ENCODE data around the gene WDR48.

WDR48 gene

DNA sequence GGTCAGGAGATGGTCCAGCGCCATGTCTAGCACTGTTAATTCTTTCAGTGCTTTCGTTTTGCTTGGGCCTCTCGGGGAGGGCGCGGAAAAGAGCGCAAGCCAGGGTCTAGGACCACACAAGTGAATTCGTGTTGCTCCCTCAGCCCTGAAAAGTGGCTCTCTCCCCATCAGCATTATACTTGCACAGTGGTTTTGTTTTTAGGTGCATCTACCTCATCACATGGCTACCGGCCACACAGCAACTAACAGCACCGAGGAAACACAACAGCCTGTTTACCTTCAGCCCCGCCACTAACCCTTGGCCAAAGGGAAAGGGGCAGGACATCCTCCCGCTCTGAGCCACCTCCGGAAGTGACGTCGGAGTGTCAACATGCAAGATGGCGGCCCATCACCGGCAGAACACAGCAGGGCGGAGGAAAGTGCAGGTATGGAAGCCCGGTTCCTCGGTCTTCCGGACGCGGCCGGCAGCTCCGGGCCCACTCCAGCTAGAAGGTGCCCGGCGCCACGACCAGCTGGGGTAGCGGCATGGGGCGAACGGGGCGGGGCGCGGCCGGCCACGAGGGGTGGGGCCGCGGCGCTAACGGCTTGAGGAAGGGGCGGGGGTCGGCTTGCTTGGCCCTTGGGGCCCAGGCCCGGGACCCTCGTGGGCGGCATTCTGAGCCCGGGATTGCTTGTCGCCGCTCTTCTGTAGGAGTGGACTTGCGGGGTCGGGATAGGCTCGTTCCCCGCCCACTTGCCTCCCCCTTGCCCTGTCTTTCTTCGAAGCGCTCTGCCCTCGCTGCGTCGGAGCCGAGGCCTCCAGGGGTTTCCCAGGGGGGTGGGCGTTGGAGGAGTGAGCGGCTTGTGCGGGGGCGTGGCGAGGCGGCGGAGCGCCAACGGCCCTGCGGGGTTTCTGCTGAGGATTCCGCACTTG is at the start of gene WDR48, which contains the start of gene SCN11A:
WDR48 (plus strand) TSS at position 368 of the 913 bp plus-strand sequence; CDS start at position 378, 10 bp downstream.
SCN11A (minus strand) TSS at position 296 of the 913 bp plus-strand sequence. CDS start 101,582 bp downstream, outside the sequence.
- H3K27ac ChIP-seq: peak within 1 kb of the TSS; percentile 49 to 98 (median 93)
- H3K4me3 ChIP-seq: peak within 1 kb of the TSS; percentile 73 to 100 (median 97)

DNA sequence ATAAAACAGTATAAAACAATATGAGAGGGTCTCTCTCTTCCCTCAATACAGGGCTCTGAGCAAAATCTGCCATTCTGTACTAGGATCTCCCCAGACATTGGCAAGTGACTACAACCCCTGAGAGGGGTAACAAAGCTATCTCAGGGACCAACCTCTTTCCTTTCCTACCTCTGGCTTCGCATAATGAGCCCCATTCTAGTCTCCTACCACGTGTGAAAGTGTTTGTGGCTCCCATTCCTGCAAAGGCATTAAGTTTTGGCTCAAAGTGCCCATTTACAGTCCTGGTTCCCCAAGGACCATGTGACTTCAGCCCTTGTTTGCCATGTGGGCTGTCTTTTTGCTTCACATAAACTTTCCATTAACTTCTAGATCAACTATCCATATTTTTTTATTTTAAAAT is 46.5 kb upstream of the WDR48 start:
- Histone ChIP-seq H3K27ac (no peak overlapping the region), H3K4me3 (no peak overlapping the region)

DNA sequence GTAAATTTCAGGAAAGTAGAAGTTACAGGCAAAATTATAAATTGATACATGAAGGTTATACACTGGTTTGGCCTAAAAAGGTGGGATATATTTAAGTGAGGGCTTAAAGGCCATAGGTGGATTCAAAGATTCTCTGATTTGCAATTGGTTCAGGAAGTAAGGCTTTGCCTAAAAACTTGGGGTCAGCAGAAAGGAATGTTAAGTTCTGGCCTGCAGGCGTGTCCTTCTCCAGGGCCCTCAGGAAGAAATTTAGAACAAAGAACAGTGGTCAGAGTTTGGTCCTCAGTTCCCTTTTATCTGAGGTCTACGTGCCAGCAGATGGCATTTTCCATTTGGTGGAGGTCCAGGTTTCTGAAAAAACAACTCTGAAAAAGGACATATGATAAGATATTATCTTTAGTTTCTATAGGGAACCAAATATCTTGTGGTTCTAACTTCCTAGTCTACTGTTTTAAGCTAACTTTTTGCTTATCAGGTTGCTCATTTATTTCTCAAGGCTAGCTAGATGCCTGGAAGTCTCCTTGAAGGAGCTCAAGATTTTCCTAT is 40.6 kb upstream of the WDR48 start:
- peak overlapping the region in 1 of 21 experiments; percentile 24 for H3K27ac ChIP-seq
- no peak overlapping the region for H3K4me3 ChIP-seq

DNA sequence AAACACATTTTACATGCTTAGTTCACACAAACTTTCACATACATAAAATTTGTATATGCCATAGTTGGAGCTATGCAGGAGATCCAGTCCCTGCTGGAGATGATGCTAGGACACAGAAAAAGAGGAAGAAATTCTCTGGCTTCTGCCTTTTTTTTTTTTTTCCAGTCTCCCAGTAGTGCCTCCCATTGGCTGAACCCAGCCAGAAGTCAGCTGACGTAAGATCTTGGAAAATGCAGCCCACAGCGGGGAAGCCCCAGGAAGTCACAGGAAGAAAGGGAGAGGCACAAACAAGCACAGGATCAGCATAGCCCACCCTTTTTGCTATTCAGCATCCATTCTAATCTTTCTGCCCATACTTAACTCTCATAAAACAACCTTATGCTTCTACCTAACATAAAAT is 38.5 kb upstream of the WDR48 start:
- Histone ChIP-seq H3K27ac (no peak overlapping the region), H3K4me3 (no peak overlapping the region)

DNA sequence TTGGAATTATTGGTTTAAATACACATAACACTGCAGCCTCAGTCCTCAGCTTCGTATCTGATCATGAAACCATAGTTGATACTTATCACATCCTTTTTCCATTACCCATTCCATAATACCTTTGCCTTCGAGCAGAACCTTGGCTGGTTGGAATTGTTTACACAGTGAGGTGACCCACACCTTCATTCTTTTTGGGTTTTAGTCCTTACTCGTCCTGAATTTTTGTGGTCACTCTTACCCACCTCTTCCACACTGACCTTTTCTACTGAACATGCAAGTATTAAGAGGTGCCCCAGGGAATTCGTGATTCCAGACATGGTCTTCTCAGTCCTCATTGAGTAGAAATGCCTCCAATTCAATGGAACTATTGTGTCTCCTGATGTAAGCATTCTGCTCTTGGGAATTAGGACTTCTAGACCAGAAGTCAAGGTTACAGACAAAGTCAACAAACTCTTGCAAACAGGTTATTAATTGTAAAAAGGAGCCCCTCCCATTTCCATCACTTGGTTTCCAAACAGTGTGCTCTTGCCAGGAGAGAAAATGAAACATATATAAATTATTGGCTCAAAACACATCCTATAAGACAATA is 37.8 kb upstream of the WDR48 start:
- Histone ChIP-seq H3K27ac (no peak overlapping the region), H3K4me3 (no peak overlapping the region)

DNA sequence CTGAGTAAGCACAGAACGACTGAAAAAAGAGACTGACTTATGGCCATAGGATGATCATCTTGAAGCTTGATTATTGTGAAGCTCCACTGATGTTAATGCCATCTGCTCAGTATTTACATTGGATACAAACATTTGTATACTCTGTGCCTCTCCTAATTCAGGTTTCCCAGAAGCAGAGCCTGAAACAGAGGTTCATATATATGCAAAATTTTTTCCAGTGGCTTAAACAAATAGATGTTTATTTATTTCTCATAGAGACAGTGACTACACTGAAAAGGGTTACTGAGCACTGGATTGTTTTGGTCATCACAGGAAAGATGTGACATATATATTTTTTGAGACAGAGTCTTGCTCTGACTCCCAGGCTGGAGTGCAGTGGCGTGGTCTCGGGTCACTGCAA is 36.4 kb upstream of the WDR48 start:
- Histone ChIP-seq H3K4me3 (no peak overlapping the region), H3K27ac (no peak overlapping the region)

DNA sequence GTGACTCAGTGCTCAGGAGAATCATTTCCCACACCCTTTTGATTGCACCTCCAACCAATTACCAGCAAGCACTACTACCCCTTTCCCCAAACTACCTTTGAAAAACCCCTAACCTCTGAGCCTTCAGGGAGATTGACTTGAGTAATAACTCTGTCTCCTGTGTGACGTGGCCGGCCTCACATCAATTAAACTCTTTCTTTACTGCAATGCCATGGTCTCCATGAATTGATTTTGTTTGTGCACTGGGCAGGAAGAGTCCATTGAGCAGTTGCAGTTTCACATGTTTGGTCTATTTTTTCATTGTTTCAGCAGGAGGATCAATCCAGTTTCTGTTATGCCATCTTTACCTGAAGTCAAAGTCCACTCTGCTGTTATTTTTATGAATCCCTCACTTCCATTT is 32.5 kb upstream of the WDR48 start:
- H3K27ac ChIP-seq: no peak overlapping the region
- H3K4me3 ChIP-seq: no peak overlapping the region

DNA sequence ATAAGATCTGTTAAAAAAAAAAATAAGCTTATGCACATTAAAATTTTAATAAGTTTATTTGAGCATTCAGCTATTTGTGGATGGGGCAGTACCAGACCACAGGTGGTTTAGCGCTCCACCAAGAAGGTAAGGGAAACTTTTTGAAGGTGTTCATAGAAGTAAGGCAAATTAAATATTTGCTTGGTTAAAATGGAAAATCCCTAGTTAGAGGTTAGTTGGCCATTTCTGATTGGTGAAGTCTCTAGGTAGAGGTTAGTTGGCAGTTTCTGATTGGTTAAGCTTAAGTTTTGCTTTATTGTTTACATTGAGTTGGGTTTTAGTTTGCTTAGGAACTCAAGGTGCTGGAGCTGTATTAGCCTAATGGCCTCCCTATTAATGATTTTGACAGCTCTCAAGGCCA is 30.8 kb upstream of the WDR48 start:
- Histone ChIP-seq H3K27ac (no peak overlapping the region), H3K4me3 (no peak overlapping the region)

DNA sequence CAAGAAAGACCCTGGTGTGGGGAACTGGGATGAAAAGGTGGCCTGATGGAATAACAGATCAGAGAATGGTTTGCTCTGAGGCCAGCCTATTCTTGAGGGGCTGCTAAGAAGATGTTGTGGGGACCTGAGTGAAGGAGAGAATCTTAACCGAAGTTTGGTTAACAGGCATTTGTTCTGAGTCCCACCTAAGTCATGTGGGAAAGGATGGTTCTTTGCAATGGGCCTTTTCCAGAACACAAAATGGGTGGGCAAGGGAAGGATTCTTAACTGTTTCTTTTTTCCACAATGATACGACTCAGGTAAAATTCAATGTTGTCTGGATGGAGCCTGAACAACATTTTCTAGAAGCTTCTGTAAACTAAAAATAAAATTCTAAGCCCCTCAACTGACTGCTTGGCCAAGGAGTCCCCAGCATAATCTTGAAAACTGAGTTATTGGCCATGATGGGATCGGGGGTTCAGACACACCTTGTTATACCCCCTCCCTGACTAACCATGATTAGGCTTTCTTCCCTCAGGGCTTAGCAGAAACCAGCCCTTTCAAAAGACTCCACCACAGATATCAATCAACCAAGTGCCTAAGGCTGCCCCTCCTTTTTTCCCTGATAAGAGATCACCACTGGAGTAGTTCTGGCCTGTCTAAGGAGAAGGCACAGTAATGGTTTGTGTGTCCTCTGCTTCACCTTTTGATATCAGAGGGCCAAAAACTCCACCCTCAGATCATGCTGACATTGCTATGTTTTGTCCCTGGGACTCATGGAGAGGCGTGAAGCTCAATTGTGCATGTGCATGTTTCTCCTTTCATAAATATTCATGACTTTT is 30.1 kb upstream of the WDR48 start:
- no peak overlapping the region for H3K4me3 ChIP-seq
- no peak overlapping the region for H3K27ac ChIP-seq

DNA sequence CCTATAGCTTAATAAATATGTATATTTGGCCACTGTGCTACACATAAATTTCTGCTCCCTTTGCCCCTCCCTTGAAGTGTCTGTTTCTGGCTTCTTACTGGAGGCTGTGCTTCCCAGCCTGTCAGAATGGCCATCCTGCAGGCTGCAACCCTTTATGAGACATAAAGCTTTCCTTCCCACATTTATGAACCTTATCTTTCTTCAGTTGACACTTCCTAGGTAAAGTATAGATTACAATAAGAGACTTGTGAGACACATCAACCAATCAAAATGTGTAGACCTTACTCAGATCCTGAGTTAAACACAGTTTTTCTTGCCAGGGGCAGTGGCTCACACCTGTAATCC is 29.6 kb upstream of the WDR48 start:
- H3K27ac ChIP-seq: no peak overlapping the region

DNA sequence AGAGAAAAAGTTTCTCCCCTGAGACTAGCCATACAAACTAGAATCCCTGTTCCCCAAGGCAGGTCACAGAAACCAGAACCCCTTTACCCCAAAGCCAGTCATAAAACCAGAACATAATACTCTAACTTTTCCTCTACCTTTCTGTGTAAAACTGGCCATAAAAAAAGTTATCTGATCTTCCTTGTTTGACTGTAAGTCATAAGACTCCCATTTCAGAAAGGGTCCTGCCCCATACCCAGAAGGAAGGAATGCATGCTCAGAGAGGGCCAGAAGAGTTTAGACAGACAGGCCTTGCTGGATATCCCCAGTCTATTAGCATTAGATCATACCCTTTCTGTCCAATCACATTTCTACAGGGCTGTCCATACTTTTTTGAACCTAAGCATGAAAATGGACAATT is 27.3 kb upstream of the WDR48 start:
- Histone ChIP-seq H3K27ac (peak overlapping the region in 1 of 21 experiments; percentile 7), H3K4me3 (no peak overlapping the region)

More for the DNA sequence above, 29.6 kb upstream of the WDR48 start:
- no peak overlapping the region for H3K4me3 ChIP-seq

DNA sequence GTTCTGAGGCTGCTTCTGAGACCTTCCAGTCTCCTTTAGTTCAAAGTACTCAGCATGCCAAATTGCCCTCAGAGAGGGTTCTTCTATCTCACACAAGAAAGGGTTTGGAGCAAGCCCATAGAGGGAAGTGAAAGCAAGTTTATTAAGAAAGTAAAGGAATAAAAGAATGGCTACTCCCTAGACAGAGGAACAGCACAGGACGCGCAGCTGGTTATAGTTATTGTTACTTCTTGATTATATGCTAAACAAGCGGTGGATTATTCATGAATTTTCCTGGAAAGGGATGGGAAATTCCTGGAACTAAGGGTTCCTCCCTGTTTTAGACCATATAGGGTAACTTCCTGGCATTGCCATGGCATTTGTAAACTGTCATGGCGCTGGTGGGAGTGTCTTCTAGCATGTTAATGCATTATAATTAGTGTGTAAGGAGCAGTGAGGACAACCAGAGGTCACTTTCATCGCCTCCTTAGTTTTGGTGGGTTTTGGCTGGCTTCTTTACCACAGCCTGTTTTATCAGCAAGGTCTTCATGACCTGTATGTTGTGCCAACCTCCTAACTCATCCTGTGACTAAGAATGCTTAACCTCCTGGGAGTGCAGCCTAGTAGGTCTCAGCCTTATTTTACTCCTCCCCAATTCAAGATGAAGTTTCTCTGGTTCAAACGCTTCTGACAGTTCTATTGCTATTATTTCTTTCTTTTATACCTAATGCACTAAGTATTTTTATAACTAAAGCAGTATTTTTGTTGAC is 26.4 kb upstream of the WDR48 start:
- H3K4me3 ChIP-seq: no peak overlapping the region
- H3K27ac ChIP-seq: no peak overlapping the region

DNA sequence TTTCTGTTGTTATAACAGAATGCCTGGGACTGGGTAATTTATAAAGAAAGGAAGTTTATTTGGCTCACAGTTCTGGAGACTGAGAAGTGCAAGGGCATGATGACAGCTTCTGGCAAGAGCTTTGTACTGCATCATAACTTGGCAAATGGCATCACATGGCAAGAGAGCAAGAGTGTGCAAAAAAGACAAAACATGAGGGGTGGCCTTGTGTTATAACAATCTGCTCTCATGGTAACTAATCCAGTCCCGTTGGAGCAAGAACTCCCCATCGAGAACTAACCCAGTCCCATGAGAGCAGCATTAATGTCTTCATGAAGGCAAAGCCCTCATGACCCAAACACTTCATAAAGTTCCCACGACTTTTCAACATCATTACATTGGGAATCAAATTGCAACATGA is 23.3 kb upstream of the WDR48 start:
- no peak overlapping the region for H3K27ac ChIP-seq
- H3K4me3 ChIP-seq: no peak overlapping the region

DNA sequence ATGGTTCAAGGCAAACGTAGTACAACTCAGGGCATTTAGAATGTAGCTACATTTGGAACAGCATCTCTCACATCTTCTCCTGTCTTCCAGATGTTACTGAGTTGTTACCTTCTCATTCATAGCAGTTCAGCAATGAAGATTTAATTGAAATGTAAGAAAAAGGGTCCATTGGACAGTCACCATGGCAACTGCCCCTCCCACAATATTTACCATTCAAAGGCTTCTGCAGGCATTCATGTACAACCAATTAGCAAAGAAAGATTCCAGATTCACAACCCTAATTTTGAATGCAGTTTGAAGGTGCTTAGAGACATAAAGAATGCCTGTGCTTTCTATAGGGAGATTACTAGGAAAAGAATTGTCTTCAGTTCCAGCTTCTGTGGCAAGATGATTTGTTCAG is 22.3 kb upstream of the WDR48 start:
- Histone ChIP-seq H3K27ac (no peak overlapping the region), H3K4me3 (no peak overlapping the region)

DNA sequence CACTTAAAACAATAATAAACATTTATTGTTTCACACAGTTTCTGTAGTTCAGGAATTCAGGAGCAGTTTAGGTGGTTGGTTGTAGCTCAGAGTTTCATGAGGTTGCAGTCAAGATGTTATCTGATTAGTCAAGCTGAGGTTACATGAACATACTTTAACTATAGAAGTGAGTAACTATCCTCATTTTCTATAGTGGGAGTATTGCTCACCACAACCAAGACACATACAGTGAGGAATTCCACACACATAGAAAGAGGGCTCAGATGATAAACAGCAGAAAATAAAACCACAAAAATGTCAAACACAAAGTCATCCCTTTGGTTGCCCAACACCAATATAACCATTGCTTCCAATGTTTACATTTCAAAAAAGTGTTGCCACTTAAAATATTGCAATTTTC is 13.7 kb upstream of the WDR48 start:
- Histone ChIP-seq H3K27ac (no peak overlapping the region), H3K4me3 (no peak overlapping the region)

DNA sequence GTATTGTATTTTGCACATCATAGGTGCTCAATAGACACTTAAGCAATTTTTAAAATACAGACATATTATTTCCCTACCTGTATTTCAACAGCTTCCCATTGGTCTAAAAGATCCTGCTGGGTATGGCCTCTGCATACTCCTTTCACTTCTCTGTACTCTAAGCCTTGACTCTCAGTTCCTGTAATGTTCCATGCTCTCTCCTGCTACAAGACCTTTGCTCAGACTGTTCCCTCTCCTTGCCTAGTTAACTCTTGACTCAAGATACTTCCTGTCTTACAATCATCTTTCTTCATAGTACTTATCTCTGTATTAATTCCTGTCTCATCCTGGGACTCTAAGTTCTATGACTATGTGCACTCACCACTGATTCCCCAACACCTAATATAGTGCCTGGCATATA is 1.8 kb upstream of the WDR48 start:
- H3K4me3 ChIP-seq: no peak overlapping the region
- peak overlapping the region in 1 of 21 experiments; percentile 7 for H3K27ac ChIP-seq

DNA sequence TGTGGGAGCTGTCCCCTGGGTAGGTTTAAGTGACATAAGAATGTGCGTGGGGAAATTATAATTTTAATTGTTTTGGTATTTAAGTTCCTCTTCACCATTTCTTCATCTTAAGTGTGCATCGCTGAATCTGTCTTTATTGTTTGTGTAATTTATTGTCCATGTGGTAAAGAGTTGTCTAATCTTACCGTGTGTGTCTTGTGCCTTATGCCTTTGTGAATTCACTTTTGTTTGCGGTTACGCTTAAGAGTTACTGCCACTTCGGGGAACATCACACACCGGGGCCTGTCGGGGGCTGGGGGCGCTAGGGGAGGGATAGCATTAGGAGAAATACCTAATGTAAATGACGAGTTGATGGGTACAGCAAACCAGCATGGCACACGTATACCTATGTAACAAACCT is 767 bp downstream of the WDR48 start:
- H3K27ac ChIP-seq: peak overlapping the region in 19 of 21 experiments; percentile 80 to 98 (median 93)

DNA sequence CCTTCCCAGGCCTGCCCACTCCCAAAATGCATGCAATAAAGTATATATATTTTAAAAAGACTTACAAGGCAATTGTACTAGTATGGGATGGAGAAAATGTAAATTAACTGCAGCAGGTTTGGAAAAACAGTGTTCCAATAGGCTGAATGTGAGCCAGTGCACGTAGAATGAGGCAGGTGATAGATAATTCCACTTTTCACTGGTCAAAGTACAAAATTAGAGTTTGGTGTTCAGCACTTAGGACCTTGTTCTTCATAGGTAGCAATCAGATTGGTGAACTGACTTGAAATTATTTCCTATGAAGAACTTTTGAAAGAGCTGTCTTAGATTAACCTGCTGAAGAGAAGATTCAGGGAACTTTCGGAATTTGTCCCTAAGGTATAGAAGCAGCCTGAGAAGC is 1.9 kb downstream of the WDR48 start:
- no peak overlapping the region for H3K4me3 ChIP-seq
- H3K27ac ChIP-seq: no peak overlapping the region

More for the DNA sequence above, 767 bp downstream of the WDR48 start:
- H3K4me3 ChIP-seq: peak overlapping the region; percentile 73 to 100 (median 97)

DNA sequence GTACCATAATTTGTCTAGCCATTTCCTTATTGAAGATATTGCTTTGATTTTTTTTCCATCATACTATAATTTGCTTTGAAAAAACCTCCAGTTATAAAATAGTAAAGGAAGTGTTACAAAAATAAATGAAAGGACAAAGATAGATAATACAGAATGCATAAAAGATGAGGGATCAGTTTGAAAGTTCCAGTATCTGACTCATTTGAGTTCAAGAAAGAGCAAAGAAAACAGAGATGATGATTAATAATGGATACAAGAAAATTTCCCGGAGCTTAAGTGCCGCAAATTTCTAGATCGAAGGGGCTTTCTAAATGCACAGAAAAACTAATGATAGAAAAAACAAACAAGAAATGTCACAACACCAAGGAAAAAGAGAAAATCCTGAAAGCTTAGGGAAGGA is 4.3 kb downstream of the WDR48 start:
- Histone ChIP-seq H3K27ac (no peak overlapping the region), H3K4me3 (no peak overlapping the region)
